Activated CD4-positive, alpha-beta T cell treated with anti-CD3 and anti-CD28 coated beads, Interleukin-2, amount 50 U/mL, for 48 hours (primary cell): ENCODE data around the gene DCDC2.

Experiments
- DNase-seq, 2 experiments: peaks; one replicate each; pipeline ENCODE4 v3.0.0-alpha.2; 2020

The DCDC2 gene

GRCh38 chr6:24140591-24140990 is 217.3 kb downstream of the DCDC2 start:
- no peak for DNase-seq

GRCh38 chr6:24139639-24140038 is 218.2 kb downstream of the DCDC2 start:
- DNase-seq, result no peak

- no peak for DNase-seq
Observed at GRCh38 chr6:24139080-24139479, 218.8 kb downstream of the DCDC2 start.

- DNase-seq, result no peak
Observed at GRCh38 chr6:24131751-24132150, 226.1 kb downstream of the DCDC2 start.

DNA sequence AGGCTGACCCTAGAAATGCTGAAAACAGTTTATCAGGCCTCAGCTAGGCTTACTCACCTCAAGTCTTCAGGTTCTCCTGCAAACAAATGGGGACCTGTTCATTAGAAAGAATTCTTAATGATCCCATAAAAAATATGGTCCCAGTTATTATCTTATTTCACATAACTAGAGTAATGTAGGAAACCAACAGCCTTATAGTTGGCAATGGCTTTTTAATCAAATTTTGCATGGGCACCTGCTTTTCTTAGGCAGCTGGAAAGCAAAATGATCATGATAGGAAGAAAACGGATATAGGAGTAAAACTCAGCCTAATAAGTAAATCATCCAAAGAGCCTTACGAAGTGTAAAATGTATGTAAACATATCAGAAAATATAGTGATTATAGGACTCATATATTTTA is 230.5 kb downstream of the DCDC2 start:
- no peak for DNase-seq

DNA sequence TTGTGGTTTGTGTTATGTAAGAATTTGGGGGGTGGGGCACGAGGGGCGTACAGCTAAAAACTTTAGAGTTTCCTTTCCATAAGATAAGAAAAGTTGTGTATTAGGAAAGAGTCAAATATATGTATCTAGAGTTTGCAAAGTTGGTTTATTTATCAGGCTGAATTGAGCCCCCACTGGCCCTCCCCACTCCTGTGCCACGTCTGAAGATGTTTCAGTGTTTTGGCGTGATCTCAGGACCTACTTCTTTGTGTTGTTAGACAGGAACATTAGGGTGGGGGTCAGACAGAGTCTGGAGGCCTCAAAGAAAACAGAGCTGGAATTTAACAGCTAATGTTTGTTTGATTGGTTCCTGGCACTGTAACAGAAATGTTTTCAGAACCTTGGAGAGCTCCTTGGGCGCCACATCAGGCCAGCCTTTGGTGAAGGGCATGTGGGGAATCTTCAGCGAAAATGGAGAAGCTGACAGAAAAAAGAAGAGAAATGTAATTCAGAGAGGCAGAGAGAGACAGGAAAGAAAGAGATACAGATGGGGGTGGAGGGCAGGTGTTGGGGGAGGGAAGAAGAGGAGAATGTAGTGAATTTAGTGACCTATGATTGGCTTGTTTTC is 231.2 kb downstream of the DCDC2 start:
- DNase-seq, result peak; percentile 2 to 11

- DNase-seq, result peak; percentile 8 to 9
Observed at GRCh38 chr6:24125980-24126379, 231.9 kb downstream of the DCDC2 start, which contains the start of gene NRSN1. Gene NRSN1, plus strand, starts transcription at chr6:24126215. Its CDS starts 8,113 bp downstream, at chr6:24134328.

GRCh38 chr6:24122139-24122538 is 235.7 kb downstream of the DCDC2 start:
- DNase-seq, result no peak
